HCT116 (cell line): ENCODE data around the gene TYK2. TPM values are rescaled to one million over a fixed set of nuclear protein-coding genes. Genes with fewer than 3 reads are reported as not detected.

Experiments
- ATAC-seq: fragments of 200-7000 bp; cut with Tn5 transposase; 2 replicates; pipeline ENCODE4 v1.9.1; 2020; ENCODE audit warnings: mild to moderate bottlenecking, moderate library complexity
- BruUV-seq: library from RNA; stranded (reverse); fragments of 400-500 nt; replicated peaks from 2 replicates; lab custom pipeline; 2021; lab: Mats Ljungman, UMichigan
- CTCF ChIA-PET: fragments of 300-600 bp; sonication (Branson Sonifier 250); formaldehyde crosslinking; loops from one replicate; lab custom pipeline; 2021; ENCODE audit warnings: antibody characterized with exemption; lab: Charles Lee
- POLR2A ChIA-PET: fragments of 300-600, 350-600 bp; sonication (Branson Sonifier 250); formaldehyde crosslinking; loops from one replicate; lab custom pipeline; 2021; ENCODE audit warnings: antibody characterized with exemption; lab: Charles Lee
- RAD21 ChIA-PET, 2 experiments: fragments of 300-600 bp; sonication (Branson Sonifier 250); formaldehyde crosslinking; loops; one replicate each; lab custom pipeline; 2023; ENCODE audit warnings: low total read pairs in 2 of 2; ENCODE audit not compliant: uncharacterized antibody in 2 of 2, unreplicated experiment in 2 of 2, low non-redundant PET in 1 of 2; lab: Charles Lee
- DNase-seq: peaks from one replicate; pipeline ENCODE4 v3.0.0-alpha.2; 2010; ENCODE audit warnings: low read depth, low spot score
- H2AFZ ChIP-seq: fragments of 200-600 bp; shearing (Covaris generic), sonication (generic); 2 replicates; pipeline ENCODE4 v1.6.1; 2017; ENCODE audit warnings: low read depth, mixed run types, mixed read lengths, antibody characterized with exemption, low read length; ENCODE audit not compliant: poor library complexity, severe bottlenecking
- H3K27ac ChIP-seq: 2 replicates; pipeline ENCODE4 v1.5.1; 2012; ENCODE audit warnings: low read depth, low read length
- H3K27me3 ChIP-seq: fragments of 200-600 bp; sonication (generic); 2 replicates; pipeline ENCODE4 v1.6.1; 2016; ENCODE audit warnings: mixed run types, low read length, mixed read lengths; ENCODE audit not compliant: insufficient read depth
- H3K36me3 ChIP-seq, 2 experiments: fragments of 200-500 bp in 1 of 2; fragments of 200-600 bp in 1 of 2; sonication (Bioruptor generic) in 1 of 2; sonication (generic) in 1 of 2; 2 replicates each; pipeline versions ENCODE4 v1.5.1 to v1.6.1; 2014 to 2016; ENCODE audit warnings: low read length in 2 of 2, inconsistent platforms in 1 of 2, mixed read lengths in 1 of 2, mixed run types in 1 of 2; ENCODE audit not compliant: insufficient read depth in 2 of 2, control insufficient read depth in 1 of 2
- H3K4me1 ChIP-seq, 2 experiments: fragments of 200-600 bp in 1 of 2; sonication (generic) in 1 of 2; 2 replicates each; pipeline versions ENCODE4 v1.5.1 to v1.6.1; 2012 to 2017; ENCODE audit warnings: low read length in 2 of 2, inconsistent platforms in 1 of 2, mild to moderate bottlenecking in 1 of 2, mixed read lengths in 1 of 2, mixed run types in 1 of 2, moderate library complexity in 1 of 2; ENCODE audit not compliant: insufficient read depth in 2 of 2, control insufficient read depth in 1 of 2
- H3K4me2 ChIP-seq: fragments of 200-600 bp; sonication (generic); 2 replicates; pipeline ENCODE4 v1.6.1; 2017; ENCODE audit warnings: mixed run types, low read length, mixed read lengths
- H3K4me3 ChIP-seq, 2 experiments: fragments of 200-600 bp in 1 of 2; sonication (generic) in 1 of 2; replicated peaks in 1 of 2; 2 replicates each; pipeline ENCODE4 v1.5.1; 2011 to 2016; ENCODE audit warnings: low read length in 2 of 2, control low read depth in 1 of 2, low read depth in 1 of 2, mild to moderate bottlenecking in 1 of 2, mixed read lengths in 1 of 2, mixed run types in 1 of 2
- H3K79me2 ChIP-seq: fragments of 200-600 bp; sonication (generic); 2 replicates; pipeline ENCODE4 v1.6.1; 2017; ENCODE audit warnings: mild to moderate bottlenecking, mixed run types, low read length, moderate library complexity, mixed read lengths; ENCODE audit not compliant: insufficient read depth
- H3K9ac ChIP-seq: fragments of 200-600 bp; sonication (generic); 2 replicates; pipeline ENCODE4 v1.6.1; 2016; ENCODE audit warnings: low read length, mixed read lengths
- H3K9me2 ChIP-seq: fragments of 200-600 bp; sonication (generic), shearing (Covaris generic); 2 replicates; pipeline ENCODE4 v1.6.1; 2017; ENCODE audit warnings: mixed run types, mild to moderate bottlenecking, moderate library complexity; ENCODE audit not compliant: insufficient read depth
- H3K9me3 ChIP-seq, 2 experiments: fragments of 200-500 bp in 1 of 2; fragments of 200-600 bp in 1 of 2; sonication (Bioruptor generic) in 1 of 2; sonication (generic) in 1 of 2; 2 replicates each; pipeline ENCODE4 v1.6.1; 2014 to 2017; ENCODE audit warnings: low read length in 2 of 2, mixed read lengths in 2 of 2, inconsistent platforms in 1 of 2, low read depth in 1 of 2, mild to moderate bottlenecking in 1 of 2, mixed run types in 1 of 2, moderate library complexity in 1 of 2; ENCODE audit not compliant: control insufficient read depth in 1 of 2, insufficient read depth in 1 of 2
- H4K20me1 ChIP-seq: fragments of 200-600 bp; sonication (generic), shearing (Covaris generic); 2 replicates; pipeline ENCODE4 v1.6.1; 2017; ENCODE audit warnings: mixed run types, mild to moderate bottlenecking, moderate library complexity; ENCODE audit not compliant: insufficient read depth
- CBX3 ChIP-seq: IDR thresholded peaks from 2 replicates; pipeline ENCODE4 v1.6.1; 2012; ENCODE audit warnings: low read depth
- CEBPB ChIP-seq: IDR thresholded peaks from 2 replicates; pipeline ENCODE4 v1.6.1; 2012; ENCODE audit warnings: low read depth
- EGR1 ChIP-seq: IDR thresholded peaks from 2 replicates; pipeline ENCODE4 v1.6.1; 2012; ENCODE audit warnings: low read depth
- EZH2phosphoT487 ChIP-seq: fragments of 200-600 bp; IDR thresholded peaks from 2 replicates; pipeline ENCODE4 v1.6.1; 2018; ENCODE audit warnings: antibody characterized with exemption, borderline replicate concordance
- POLR2AphosphoS5 ChIP-seq: IDR thresholded peaks from 2 replicates; pipeline ENCODE4 v1.6.1; 2011; ENCODE audit warnings: mild to moderate bottlenecking, low read depth, low read length, moderate library complexity
- RAD21 ChIP-seq: IDR thresholded peaks from 2 replicates; pipeline ENCODE4 v1.6.1; 2012; ENCODE audit warnings: low read depth, mild to moderate bottlenecking
- YY1 ChIP-seq: IDR thresholded peaks from 2 replicates; pipeline ENCODE4 v1.6.1; 2011; ENCODE audit warnings: low read length, low read depth, moderate library complexity, mild to moderate bottlenecking; ENCODE audit not compliant: insufficient replicate concordance; ENCODE audit errors: extremely low read depth
- ZFX ChIP-seq: fragments of 450-650 bp; IDR thresholded peaks from 2 replicates; pipeline ENCODE4 v1.6.1; 2017
- ZNF274 ChIP-seq: fragments of 200-500 bp; sonication (Bioruptor generic); IDR thresholded peaks from 2 replicates; pipeline ENCODE4 v1.6.1; 2014; ENCODE audit warnings: mild to moderate bottlenecking, low read depth, low read length, inconsistent platforms
- intact Hi-C: fragments of 100-400 bp; cut with micrococcal nuclease; formaldehyde crosslinking; loops from 2 replicates; pipeline ENCODE4 v1.10.0; 2022
- total RNA-seq: library from RNA; stranded (reverse); gene quantifications from one replicate; pipeline ENCODE4 v1.2.1, GENCODE V29; 2021; ENCODE audit not compliant: unreplicated experiment
- TF ChIP-seq, protein P1 (sequence below), 3 experiments: fragments of 200-600 bp in 1 of 3; sonication (generic) in 1 of 3; IDR thresholded peaks in 2 of 3; conservative IDR thresholded peaks in 1 of 3; 2 replicates each; pipeline ENCODE4 v1.5.1; 2012 to 2017; ENCODE audit warnings: low read depth in 2 of 3, low read length in 2 of 3, antibody characterized with exemption in 1 of 3, borderline replicate concordance in 1 of 3, control low read depth in 1 of 3, mild to moderate bottlenecking in 1 of 3, mixed read lengths in 1 of 3, mixed run types in 1 of 3, moderate library complexity in 1 of 3; ENCODE audit not compliant: insufficient read depth in 1 of 3
- TF ChIP-seq, protein P2 (sequence below): IDR thresholded peaks from 2 replicates; pipeline ENCODE4 v1.6.1; 2012; ENCODE audit warnings: low read depth
- TF ChIP-seq, protein P3 (sequence below): IDR thresholded peaks from 2 replicates; pipeline ENCODE4 v1.6.1; 2011; ENCODE audit warnings: mild to moderate bottlenecking, low read length, moderate library complexity; ENCODE audit not compliant: insufficient replicate concordance; ENCODE audit errors: extremely low read depth
- TF ChIP-seq, protein P4 (sequence below): IDR thresholded peaks from 2 replicates; pipeline ENCODE4 v1.6.1; 2012

TYK2 gene
- total RNA-seq, 1 experiment from 2014 or later, result 110 TPM

DNA sequence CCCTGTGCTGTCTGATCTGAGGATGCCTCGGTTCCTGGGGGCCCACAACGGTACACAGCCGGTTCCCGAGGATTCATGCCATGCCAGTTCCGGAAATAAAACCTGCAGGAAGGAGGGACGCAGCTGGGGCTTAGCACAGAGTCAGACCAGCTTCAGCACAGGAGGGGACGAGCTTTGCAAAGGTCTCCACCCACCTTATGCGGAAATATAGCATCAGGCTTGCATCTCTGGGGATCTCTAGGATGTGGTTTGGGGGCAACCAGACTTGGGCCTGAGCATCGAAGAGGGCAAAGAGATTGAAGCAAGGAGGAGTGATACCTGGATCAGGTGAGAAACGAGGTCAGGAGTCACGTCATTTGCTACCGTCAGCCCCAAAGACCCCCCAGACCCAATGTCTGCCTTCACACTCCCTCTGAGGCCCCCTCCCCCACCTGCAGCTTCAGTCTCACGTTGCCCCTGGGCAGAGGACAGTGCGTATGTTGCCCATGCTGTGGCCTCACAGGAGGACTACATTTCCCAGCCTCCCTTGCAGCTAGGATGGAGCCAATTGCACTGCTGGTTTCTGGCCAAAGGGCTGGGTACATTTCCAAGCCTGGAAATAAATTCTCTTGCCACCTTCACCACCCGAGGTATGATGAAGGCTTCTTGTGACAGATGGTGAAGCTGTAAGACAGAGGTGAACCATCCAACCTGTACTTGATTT is 12.1 kb downstream of the TYK2 start:
- RAD21 ChIA-PET, result no interaction called here
- peaks cover 13 to 16% of the 10 kb centered on the region in 2 experiments; a peak in 3 of 4 replicates for H3K36me3 ChIP-seq
- no peaks in the 10 kb centered on the region for H3K79me2 ChIP-seq
- BruUV-seq, result no TSS peak
- H3K9me3 ChIP-seq, result peaks cover 0 to 3% of the 10 kb centered on the region in 2 experiments; a peak in 1 of 4 replicates
- no peak overlapping the region for H3K9ac ChIP-seq
- no peaks in the 10 kb centered on the region for H3K9me2 ChIP-seq
- no peak overlapping the region for H3K27ac ChIP-seq
- POLR2A ChIA-PET, result no interaction called here
- no peak for DNase-seq
- no peaks in the 10 kb centered on the region for H3K4me1 ChIP-seq
- ATAC-seq, result peak; percentile 47; the same call in 1 of the 2 replicates
- no peaks in the 10 kb centered on the region for H4K20me1 ChIP-seq
- no peak overlapping the region for H3K4me2 ChIP-seq
- TF ChIP-seq CEBPB, result no peak
- no peak for TF ChIP-seq EGR1
- TF ChIP-seq ZNF274, result no peak
- no peak for TF ChIP-seq CBX3
- TF ChIP-seq RAD21, result no peak
- TF ChIP-seq, protein P1, sequence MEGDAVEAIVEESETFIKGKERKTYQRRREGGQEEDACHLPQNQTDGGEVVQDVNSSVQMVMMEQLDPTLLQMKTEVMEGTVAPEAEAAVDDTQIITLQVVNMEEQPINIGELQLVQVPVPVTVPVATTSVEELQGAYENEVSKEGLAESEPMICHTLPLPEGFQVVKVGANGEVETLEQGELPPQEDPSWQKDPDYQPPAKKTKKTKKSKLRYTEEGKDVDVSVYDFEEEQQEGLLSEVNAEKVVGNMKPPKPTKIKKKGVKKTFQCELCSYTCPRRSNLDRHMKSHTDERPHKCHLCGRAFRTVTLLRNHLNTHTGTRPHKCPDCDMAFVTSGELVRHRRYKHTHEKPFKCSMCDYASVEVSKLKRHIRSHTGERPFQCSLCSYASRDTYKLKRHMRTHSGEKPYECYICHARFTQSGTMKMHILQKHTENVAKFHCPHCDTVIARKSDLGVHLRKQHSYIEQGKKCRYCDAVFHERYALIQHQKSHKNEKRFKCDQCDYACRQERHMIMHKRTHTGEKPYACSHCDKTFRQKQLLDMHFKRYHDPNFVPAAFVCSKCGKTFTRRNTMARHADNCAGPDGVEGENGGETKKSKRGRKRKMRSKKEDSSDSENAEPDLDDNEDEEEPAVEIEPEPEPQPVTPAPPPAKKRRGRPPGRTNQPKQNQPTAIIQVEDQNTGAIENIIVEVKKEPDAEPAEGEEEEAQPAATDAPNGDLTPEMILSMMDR (IDR thresholded peaks at IDR 0.05 in 2 of 3, conservative IDR thresholded peaks at IDR 0.05 in 1 of 3; ENCODE audit: borderline replicate concordance in 1 of 3, insufficient read depth in 1 of 3, low read depth in 2 of 3, low read length in 2 of 3), result no peak
- TF ChIP-seq, protein P2, sequence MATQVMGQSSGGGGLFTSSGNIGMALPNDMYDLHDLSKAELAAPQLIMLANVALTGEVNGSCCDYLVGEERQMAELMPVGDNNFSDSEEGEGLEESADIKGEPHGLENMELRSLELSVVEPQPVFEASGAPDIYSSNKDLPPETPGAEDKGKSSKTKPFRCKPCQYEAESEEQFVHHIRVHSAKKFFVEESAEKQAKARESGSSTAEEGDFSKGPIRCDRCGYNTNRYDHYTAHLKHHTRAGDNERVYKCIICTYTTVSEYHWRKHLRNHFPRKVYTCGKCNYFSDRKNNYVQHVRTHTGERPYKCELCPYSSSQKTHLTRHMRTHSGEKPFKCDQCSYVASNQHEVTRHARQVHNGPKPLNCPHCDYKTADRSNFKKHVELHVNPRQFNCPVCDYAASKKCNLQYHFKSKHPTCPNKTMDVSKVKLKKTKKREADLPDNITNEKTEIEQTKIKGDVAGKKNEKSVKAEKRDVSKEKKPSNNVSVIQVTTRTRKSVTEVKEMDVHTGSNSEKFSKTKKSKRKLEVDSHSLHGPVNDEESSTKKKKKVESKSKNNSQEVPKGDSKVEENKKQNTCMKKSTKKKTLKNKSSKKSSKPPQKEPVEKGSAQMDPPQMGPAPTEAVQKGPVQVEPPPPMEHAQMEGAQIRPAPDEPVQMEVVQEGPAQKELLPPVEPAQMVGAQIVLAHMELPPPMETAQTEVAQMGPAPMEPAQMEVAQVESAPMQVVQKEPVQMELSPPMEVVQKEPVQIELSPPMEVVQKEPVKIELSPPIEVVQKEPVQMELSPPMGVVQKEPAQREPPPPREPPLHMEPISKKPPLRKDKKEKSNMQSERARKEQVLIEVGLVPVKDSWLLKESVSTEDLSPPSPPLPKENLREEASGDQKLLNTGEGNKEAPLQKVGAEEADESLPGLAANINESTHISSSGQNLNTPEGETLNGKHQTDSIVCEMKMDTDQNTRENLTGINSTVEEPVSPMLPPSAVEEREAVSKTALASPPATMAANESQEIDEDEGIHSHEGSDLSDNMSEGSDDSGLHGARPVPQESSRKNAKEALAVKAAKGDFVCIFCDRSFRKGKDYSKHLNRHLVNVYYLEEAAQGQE, result no peak
- TF ChIP-seq, protein P3, sequence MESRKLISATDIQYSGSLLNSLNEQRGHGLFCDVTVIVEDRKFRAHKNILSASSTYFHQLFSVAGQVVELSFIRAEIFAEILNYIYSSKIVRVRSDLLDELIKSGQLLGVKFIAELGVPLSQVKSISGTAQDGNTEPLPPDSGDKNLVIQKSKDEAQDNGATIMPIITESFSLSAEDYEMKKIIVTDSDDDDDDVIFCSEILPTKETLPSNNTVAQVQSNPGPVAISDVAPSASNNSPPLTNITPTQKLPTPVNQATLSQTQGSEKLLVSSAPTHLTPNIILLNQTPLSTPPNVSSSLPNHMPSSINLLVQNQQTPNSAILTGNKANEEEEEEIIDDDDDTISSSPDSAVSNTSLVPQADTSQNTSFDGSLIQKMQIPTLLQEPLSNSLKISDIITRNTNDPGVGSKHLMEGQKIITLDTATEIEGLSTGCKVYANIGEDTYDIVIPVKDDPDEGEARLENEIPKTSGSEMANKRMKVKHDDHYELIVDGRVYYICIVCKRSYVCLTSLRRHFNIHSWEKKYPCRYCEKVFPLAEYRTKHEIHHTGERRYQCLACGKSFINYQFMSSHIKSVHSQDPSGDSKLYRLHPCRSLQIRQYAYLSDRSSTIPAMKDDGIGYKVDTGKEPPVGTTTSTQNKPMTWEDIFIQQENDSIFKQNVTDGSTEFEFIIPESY, result no peak
- TF ChIP-seq, protein P4, sequence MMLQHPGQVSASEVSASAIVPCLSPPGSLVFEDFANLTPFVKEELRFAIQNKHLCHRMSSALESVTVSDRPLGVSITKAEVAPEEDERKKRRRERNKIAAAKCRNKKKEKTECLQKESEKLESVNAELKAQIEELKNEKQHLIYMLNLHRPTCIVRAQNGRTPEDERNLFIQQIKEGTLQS, result no peak
- no peak for TF ChIP-seq POLR2AphosphoS5
- no peak for TF ChIP-seq YY1
- no peak for TF ChIP-seq ZFX
- TF ChIP-seq EZH2phosphoT487, result no peak
- CTCF ChIA-PET, result interaction anchor here (1.0 kb wide), 1 partner anchor 12 kb away, joined by 4 read pairs; the partner anchor contains the start of gene TYK2
- no peak overlapping the region for H3K4me3 ChIP-seq
- H3K27me3 ChIP-seq, result no peaks in the 10 kb centered on the region
- no peak overlapping the region for H2AFZ ChIP-seq
- intact Hi-C loops, result no loop called here
